Astrocyte (in vitro differentiated cells and primary cell): ENCODE results near the gene ANO3. TPM values are rescaled to one million over a fixed set of nuclear protein-coding genes. Genes with fewer than 3 reads are reported as not detected.

ENCODE experiments used
- DNase-seq: peaks from one replicate; pipeline ENCODE4 v3.0.0-alpha.2; 2010; ENCODE audit warnings: low read depth
- FAIRE-seq: peaks from 2 replicates; lab custom pipeline; 2011; peaks lifted over from hg19 to GRCh38; lab: Jason Lieb, UNC
- H2AFZ ChIP-seq: 2 replicates; pipeline ENCODE4 v1.6.0; 2012; ENCODE audit warnings: low read depth, low read length, inconsistent platforms
- H3K27ac ChIP-seq: 2 replicates; pipeline ENCODE4 v1.5.1; 2011; ENCODE audit warnings: low read depth, low read length, inconsistent platforms
- H3K27me3 ChIP-seq: 2 replicates; pipeline ENCODE4 v1.6.0; 2011; ENCODE audit warnings: low read length, inconsistent platforms; ENCODE audit not compliant: insufficient read depth
- H3K36me3 ChIP-seq: 2 replicates; pipeline ENCODE4 v1.5.1; 2011; ENCODE audit warnings: low read length, inconsistent platforms; ENCODE audit not compliant: insufficient read depth
- H3K4me1 ChIP-seq: 2 replicates; pipeline ENCODE4 v1.5.1; 2011; ENCODE audit warnings: low read length, inconsistent platforms; ENCODE audit not compliant: insufficient read depth
- H3K4me2 ChIP-seq: 2 replicates; pipeline ENCODE4 v1.6.0; 2012; ENCODE audit warnings: low read length, inconsistent platforms
- H3K4me3 ChIP-seq: 2 replicates; pipeline ENCODE4 v1.5.1; 2011; ENCODE audit warnings: low read depth, mild to moderate bottlenecking, low read length, inconsistent platforms; ENCODE audit not compliant: insufficient read depth
- H3K79me2 ChIP-seq: 2 replicates; pipeline ENCODE4 v1.6.0; 2012; ENCODE audit warnings: mild to moderate bottlenecking, low read length, inconsistent platforms; ENCODE audit not compliant: insufficient read depth
- H3K9ac ChIP-seq: 2 replicates; pipeline ENCODE4 v1.6.0; 2012; ENCODE audit warnings: mild to moderate bottlenecking, low read length, inconsistent platforms
- H3K9me3 ChIP-seq: 2 replicates; pipeline ENCODE4 v1.5.1; 2012; ENCODE audit warnings: low read depth, mild to moderate bottlenecking, low read length, inconsistent platforms; ENCODE audit not compliant: insufficient read depth
- H4K20me1 ChIP-seq: 2 replicates; pipeline ENCODE4 v1.6.0; 2012; ENCODE audit warnings: low read length, inconsistent platforms; ENCODE audit not compliant: insufficient read depth
- H3K27ac Mint-ChIP-seq: one replicate; pipeline ENCODE4 v1.8.0; 2021; ENCODE audit warnings: mild to moderate bottlenecking, mixed read lengths; ENCODE audit not compliant: unreplicated experiment
- H3K27me3 Mint-ChIP-seq: one replicate; pipeline ENCODE4 v1.8.0; 2021; ENCODE audit warnings: low read depth, mixed read lengths; ENCODE audit not compliant: unreplicated experiment
- H3K36me3 Mint-ChIP-seq: one replicate; pipeline ENCODE4 v1.8.0; 2021; ENCODE audit warnings: low read depth, mixed read lengths; ENCODE audit not compliant: unreplicated experiment
- H3K4me1 Mint-ChIP-seq: one replicate; pipeline ENCODE4 v1.8.0; 2021; ENCODE audit warnings: low read depth, mixed read lengths; ENCODE audit not compliant: unreplicated experiment
- H3K4me3 Mint-ChIP-seq: one replicate; pipeline ENCODE4 v1.8.0; 2021; ENCODE audit warnings: mild to moderate bottlenecking, moderate library complexity, mixed read lengths; ENCODE audit not compliant: unreplicated experiment
- H3K9me3 Mint-ChIP-seq: one replicate; pipeline ENCODE4 v1.8.0; 2021; ENCODE audit warnings: mild to moderate bottlenecking, mixed read lengths; ENCODE audit not compliant: unreplicated experiment
- CTCF ChIP-seq: IDR thresholded peaks from 2 replicates; pipeline ENCODE4 v1.5.1; 2011; ENCODE audit warnings: low read depth, mild to moderate bottlenecking, inconsistent platforms, low read length, moderate library complexity; ENCODE audit not compliant: insufficient read depth
- EZH2 ChIP-seq: IDR thresholded peaks from 2 replicates; pipeline ENCODE4 v1.6.1; 2012; ENCODE audit warnings: mild to moderate bottlenecking, low read length, inconsistent platforms; ENCODE audit not compliant: insufficient read depth
- total RNA-seq: library from RNA; stranded (reverse); gene quantifications from 2 replicates; pipeline ENCODE4 v1.2.1, GENCODE V29; 2021

The ANO3 gene
- total RNA-seq, 1 donor from 2014 or later, result 0.11 TPM

GRCh38 chr11:26365284-26365683 lies 33.4 kb downstream of the ANO3 start:
- Mint-ChIP-seq H3K9me3 (peaks cover 10% of the 10 kb centered on the region), H3K4me1 (no peaks in the 10 kb centered on the region), H3K36me3 (no peaks in the 10 kb centered on the region), H3K27me3 (no peaks in the 10 kb centered on the region), H3K4me3 (no peak overlapping the region), H3K27ac (no peak overlapping the region)
- FAIRE-seq (no peak), DNase-seq (no peak)
- Histone ChIP-seq H3K4me3 (no peak overlapping the region), H3K4me1 (no peaks in the 10 kb centered on the region), H3K27ac (no peak overlapping the region), H3K36me3 (no peaks in the 10 kb centered on the region), H3K9me3 (no peaks in the 10 kb centered on the region), H4K20me1 (no peaks in the 10 kb centered on the region), H2AFZ (no peak overlapping the region), H3K79me2 (no peaks in the 10 kb centered on the region), H3K4me2 (no peak overlapping the region), H3K9ac (no peak overlapping the region), H3K27me3 (no peaks in the 10 kb centered on the region)
- TF ChIP-seq EZH2 (no peak), CTCF (no peak)

- no peak overlapping the region for H2AFZ ChIP-seq
- FAIRE-seq, result no peak
- no peaks in the 10 kb centered on the region for H3K4me1 Mint-ChIP-seq
Measured at GRCh38 chr11:26377619-26378018, 45.7 kb downstream of the ANO3 start.

More at GRCh38 chr11:26377619-26378018, 45.7 kb downstream of the ANO3 start:
- Histone ChIP-seq H3K9me3 (no peaks in the 10 kb centered on the region), H3K36me3 (no peaks in the 10 kb centered on the region), H3K4me3 (no peak overlapping the region), H3K27me3 (no peaks in the 10 kb centered on the region), H4K20me1 (no peaks in the 10 kb centered on the region), H3K9ac (no peak overlapping the region), H3K4me1 (no peaks in the 10 kb centered on the region), H3K27ac (no peak overlapping the region), H3K4me2 (no peak overlapping the region), H3K79me2 (no peaks in the 10 kb centered on the region)
- no peak overlapping the region for H3K27ac Mint-ChIP-seq
- TF ChIP-seq EZH2, result no peak
- TF ChIP-seq CTCF, result no peak
- no peaks in the 10 kb centered on the region for H3K36me3 Mint-ChIP-seq
- H3K27me3 Mint-ChIP-seq, result no peaks in the 10 kb centered on the region
- no peak for DNase-seq
- H3K9me3 Mint-ChIP-seq, result peaks cover 17% of the 10 kb centered on the region
- H3K4me3 Mint-ChIP-seq, result no peak overlapping the region
